HS-27A (cell line): ENCODE results near the gene ACLY.
"Not testable (repeated sequence)": the region's sequence is repeated elsewhere in the genome, so short reads cannot be mapped to it uniquely, and the experiment has no call there.

ENCODE experiments used
- DNase-seq: peaks from one replicate; pipeline ENCODE4 v3.0.0-alpha.2; 2012; ENCODE audit warnings: low read depth, missing footprints

The ACLY gene

GRCh38 chr17:41829961-41830360, 88.8 kb downstream of the ACLY start:
- not testable (repeated sequence) for DNase-seq

- DNase-seq: no peak
Observed at GRCh38 chr17:41825175-41825845, 93.4 kb downstream of the ACLY start.

GRCh38 chr17:41824086-41824485, 94.7 kb downstream of the ACLY start:
- DNase-seq: no peak

- no peak for DNase-seq
Observed at GRCh38 chr17:41823580-41823979, 95.2 kb downstream of the ACLY start.

- DNase-seq: no peak
Observed at GRCh38 chr17:41823141-41823524, 95.6 kb downstream of the ACLY start.

- DNase-seq: no peak
Observed at GRCh38 chr17:41822216-41823140, 96.3 kb downstream of the ACLY start.

GRCh38 chr17:41821776-41822175, 97.0 kb downstream of the ACLY start:
- DNase-seq: no peak

- DNase-seq: no peak
Observed at GRCh38 chr17:41818024-41818423, 100.7 kb downstream of the ACLY start.
